Caco-2 (cell line): ENCODE results near the gene ABO. TPM values are rescaled to one million over a fixed set of nuclear protein-coding genes. Genes with fewer than 3 reads are reported as not detected.

Experiments used
- BruUV-seq: library from RNA; stranded (reverse); fragments of 400-500 nt; replicated peaks from 2 replicates; lab custom pipeline; 2021; lab: Mats Ljungman, UMichigan
- CTCF ChIA-PET: fragments of 300-600 bp; sonication (Branson Sonifier 250); formaldehyde crosslinking; loops from one replicate; lab custom pipeline; 2022; ENCODE audit warnings: antibody characterized with exemption; lab: Charles Lee
- POLR2A ChIA-PET: fragments of 300-600 bp; sonication (Branson Sonifier 250); formaldehyde crosslinking; loops from one replicate; lab custom pipeline; 2022; ENCODE audit warnings: antibody characterized with exemption; lab: Charles Lee
- DNase-seq, 2 experiments: peaks; one replicate each; pipeline versions ENCODE4 v3.0.0 to v3.0.0-alpha.2; 2020 to 2022
- H3K27me3 ChIP-seq: replicated peaks from 2 replicates; pipeline ENCODE4 v1.6.0; 2011; ENCODE audit warnings: low read length; ENCODE audit not compliant: control insufficient read depth, insufficient read depth
- H3K36me3 ChIP-seq: 2 replicates; pipeline ENCODE4 v1.5.1; 2011; ENCODE audit warnings: low read length; ENCODE audit not compliant: control insufficient read depth, insufficient read depth
- H3K4me1 ChIP-seq: fragments of 250-450 bp; sonication (Bioruptor Pico); 2 replicates; pipeline ENCODE4 v1.5.1; 2020; ENCODE audit warnings: mild to moderate bottlenecking
- H3K4me3 ChIP-seq: 2 replicates; pipeline ENCODE4 v1.5.1; 2011; ENCODE audit warnings: low read depth, mild to moderate bottlenecking, control low read depth, low read length
- H3K9me3 ChIP-seq: fragments of 250-450 bp; sonication (Bioruptor Pico); 2 replicates; pipeline ENCODE4 v1.5.1; 2020; ENCODE audit warnings: mild to moderate bottlenecking, moderate library complexity
- H3K27ac Mint-ChIP-seq: one replicate; pipeline ENCODE4 v1.8.0; 2022; ENCODE audit warnings: mixed read lengths; ENCODE audit not compliant: unreplicated experiment
- H3K27me3 Mint-ChIP-seq: one replicate; pipeline ENCODE4 v1.8.0; 2022; ENCODE audit warnings: mixed read lengths; ENCODE audit not compliant: insufficient read depth, unreplicated experiment
- H3K36me3 Mint-ChIP-seq: one replicate; pipeline ENCODE4 v1.8.0; 2022; ENCODE audit warnings: mild to moderate bottlenecking, mixed read lengths; ENCODE audit not compliant: insufficient read depth, unreplicated experiment
- H3K4me1 Mint-ChIP-seq: one replicate; pipeline ENCODE4 v1.8.0; 2022; ENCODE audit warnings: low read depth, mixed read lengths; ENCODE audit not compliant: unreplicated experiment
- H3K4me3 Mint-ChIP-seq: one replicate; pipeline ENCODE4 v1.8.0; 2022; ENCODE audit warnings: mild to moderate bottlenecking, moderate library complexity, mixed read lengths; ENCODE audit not compliant: unreplicated experiment
- H3K9me3 Mint-ChIP-seq: one replicate; pipeline ENCODE4 v1.8.0; 2022; ENCODE audit warnings: mixed read lengths; ENCODE audit not compliant: unreplicated experiment
- CTCF ChIP-seq, 2 experiments: fragments of 200-600 bp in 1 of 2; IDR thresholded peaks; 1 replicate in 1 of 2; 2 replicates in 1 of 2; pipeline versions ENCODE4 v1.5.1 to v1.8.0; 2011 to 2022; ENCODE audit warnings: antibody characterized with exemption in 1 of 2, control low read depth in 1 of 2, inconsistent platforms in 1 of 2, low read depth in 1 of 2, low read length in 1 of 2, mild to moderate bottlenecking in 1 of 2, moderate library complexity in 1 of 2; ENCODE audit not compliant: insufficient read depth in 1 of 2, severe bottlenecking in 1 of 2, unreplicated experiment in 1 of 2
- intact Hi-C: fragments of 100-400 bp; cut with micrococcal nuclease; formaldehyde crosslinking; loops from one replicate; pipeline ENCODE4 v1.10.0; 2022; ENCODE audit not compliant: unreplicated experiment
- total RNA-seq: library from RNA; stranded (reverse); gene quantifications from 2 replicates; pipeline ENCODE4 v1.2.3, GENCODE V29; 2022

ABO gene
- total RNA-seq, 1 experiment from 2014 or later, result not detected

- Mint-ChIP-seq H3K36me3 (no peaks in the 10 kb centered on the region), H3K27me3 (no peaks in the 10 kb centered on the region), H3K9me3 (peaks cover 6% of the 10 kb centered on the region), H3K27ac (no peak overlapping the region), H3K4me1 (no peaks in the 10 kb centered on the region), H3K4me3 (no peak overlapping the region)
- ChIA-PET CTCF (no interaction called here), POLR2A (no interaction called here)
- Histone ChIP-seq H3K4me1 (no peaks in the 10 kb centered on the region), H3K27me3 (no peaks in the 10 kb centered on the region), H3K4me3 (no peak overlapping the region), H3K36me3 (no peaks in the 10 kb centered on the region), H3K9me3 (no peaks in the 10 kb centered on the region)
- BruUV-seq, result no TSS peak
- TF ChIP-seq CTCF (IDR thresholded peaks at IDR 0.05; ENCODE audit: insufficient read depth in 1 of 2, low read depth in 1 of 2, low read length in 1 of 2, severe bottlenecking in 1 of 2, unreplicated experiment in 1 of 2), result no peak
- intact Hi-C loops, result no loop called here
- no peak for DNase-seq
Observed at GRCh38 chr9:133315997-133316396, 41.0 kb upstream of the ABO start.

- Histone ChIP-seq H3K27me3 (no peaks in the 10 kb centered on the region), H3K9me3 (peaks cover 9% of the 10 kb centered on the region; the same call in 1 of the 2 replicates), H3K4me1 (no peaks in the 10 kb centered on the region), H3K4me3 (no peak overlapping the region), H3K36me3 (no peaks in the 10 kb centered on the region)
- no peak overlapping the region for H3K4me3 Mint-ChIP-seq
- peaks cover 20% of the 10 kb centered on the region for H3K9me3 Mint-ChIP-seq
- H3K27ac Mint-ChIP-seq, result no peak overlapping the region
- H3K36me3 Mint-ChIP-seq, result no peaks in the 10 kb centered on the region
- no peak for DNase-seq
- H3K4me1 Mint-ChIP-seq, result no peaks in the 10 kb centered on the region
- intact Hi-C loops, result no loop called here
- no peaks in the 10 kb centered on the region for H3K27me3 Mint-ChIP-seq
- POLR2A ChIA-PET, result no interaction called here
- TF ChIP-seq CTCF (IDR thresholded peaks at IDR 0.05; ENCODE audit: insufficient read depth in 1 of 2, low read depth in 1 of 2, low read length in 1 of 2, severe bottlenecking in 1 of 2, unreplicated experiment in 1 of 2), result no peak
- BruUV-seq, result no TSS peak
- CTCF ChIA-PET, result interaction anchor here (0.6 kb wide), 1 partner anchor 818 kb away, joined by 3 read pairs; no protein-coding TSS in a partner anchor
Observed at GRCh38 chr9:133309608-133310007, 34.6 kb upstream of the ABO start.

GRCh38 chr9:133307301-133307700 lies 32.3 kb upstream of the ABO start:
- H3K36me3 ChIP-seq, result no peaks in the 10 kb centered on the region
- no peak overlapping the region for H3K4me3 Mint-ChIP-seq
- peaks cover 9% of the 10 kb centered on the region; the same call in 1 of the 2 replicates for H3K9me3 ChIP-seq
- no peaks in the 10 kb centered on the region for H3K36me3 Mint-ChIP-seq
- no peak for DNase-seq
- H3K4me1 Mint-ChIP-seq, result no peaks in the 10 kb centered on the region
- H3K27ac Mint-ChIP-seq, result no peak overlapping the region
- no peaks in the 10 kb centered on the region for H3K27me3 ChIP-seq
- no TSS peak for BruUV-seq
- peaks cover 20% of the 10 kb centered on the region for H3K9me3 Mint-ChIP-seq
- CTCF ChIA-PET, result no interaction called here
- no peak for TF ChIP-seq CTCF (IDR thresholded peaks at IDR 0.05; ENCODE audit: insufficient read depth in 1 of 2, low read depth in 1 of 2, low read length in 1 of 2, severe bottlenecking in 1 of 2, unreplicated experiment in 1 of 2)
- POLR2A ChIA-PET, result no interaction called here
- intact Hi-C loops, result no loop called here
- H3K4me1 ChIP-seq, result no peaks in the 10 kb centered on the region
- H3K4me3 ChIP-seq, result no peak overlapping the region
- no peaks in the 10 kb centered on the region for H3K27me3 Mint-ChIP-seq
